T-helper 2 cell treated with Interferon-gamma antibody and Interleukin-4, amounts not matched to agents 5 μg/mL and 100 μg/mL, for 36 hours (primary cell): Measurements from ENCODE around the gene PTPRM.
"Not testable (repeated sequence)": the region's sequence is repeated elsewhere in the genome, so short reads cannot be mapped to it uniquely, and the experiment has no call there.

Source experiments
- DNase-seq: peaks from one replicate; pipeline ENCODE4 v3.0.0; 2021; ENCODE audit warnings: low spot score
- H3K27ac Mint-ChIP-seq: one replicate; pipeline ENCODE4 v1.8.0; 2021; ENCODE audit warnings: mild to moderate bottlenecking, mixed read lengths
- H3K27me3 Mint-ChIP-seq: one replicate; pipeline ENCODE4 v1.8.0; 2021; ENCODE audit warnings: low read depth, mixed read lengths
- H3K36me3 Mint-ChIP-seq: one replicate; pipeline ENCODE4 v1.8.0; 2021; ENCODE audit warnings: low read depth, mixed read lengths
- H3K4me1 Mint-ChIP-seq: one replicate; pipeline ENCODE4 v1.8.0; 2021; ENCODE audit warnings: low read depth, mixed read lengths
- H3K4me3 Mint-ChIP-seq: one replicate; pipeline ENCODE4 v1.8.0; 2022; ENCODE audit warnings: mild to moderate bottlenecking, moderate library complexity, mixed read lengths
- H3K9me3 Mint-ChIP-seq: one replicate; pipeline ENCODE4 v1.8.0; 2021; ENCODE audit warnings: mixed read lengths

PTPRM gene

GRCh38 chr18:8063152-8063551 lies 496.0 kb downstream of the PTPRM start:
- not testable (repeated sequence) for H3K4me3 Mint-ChIP-seq, H3K4me1 Mint-ChIP-seq, H3K27ac Mint-ChIP-seq, H3K36me3 Mint-ChIP-seq, H3K9me3 Mint-ChIP-seq, DNase-seq, H3K27me3 Mint-ChIP-seq

GRCh38 chr18:8063733-8064132 lies 496.6 kb downstream of the PTPRM start:
- no peaks in the 10 kb centered on the region for H3K4me1 Mint-ChIP-seq

GRCh38 chr18:8065284-8065683 lies 498.2 kb downstream of the PTPRM start:
- no peak for DNase-seq
- Mint-ChIP-seq H3K9me3 (peaks cover 5% of the 10 kb centered on the region), H3K36me3 (no peaks in the 10 kb centered on the region), H3K4me1 (no peaks in the 10 kb centered on the region), H3K27me3 (no peaks in the 10 kb centered on the region), H3K27ac (no peak overlapping the region), H3K4me3 (no peak overlapping the region)

More at GRCh38 chr18:8063733-8064132, 496.6 kb downstream of the PTPRM start:
- no peaks in the 10 kb centered on the region for H3K9me3 Mint-ChIP-seq
- DNase-seq = no peak
- no peaks in the 10 kb centered on the region for H3K36me3 Mint-ChIP-seq
- H3K27ac Mint-ChIP-seq = no peak overlapping the region
- no peaks in the 10 kb centered on the region for H3K27me3 Mint-ChIP-seq
- no peak overlapping the region for H3K4me3 Mint-ChIP-seq

- Mint-ChIP-seq H3K27me3 (no peaks in the 10 kb centered on the region), H3K27ac (no peak overlapping the region), H3K4me1 (no peaks in the 10 kb centered on the region), H3K36me3 (no peaks in the 10 kb centered on the region), H3K4me3 (no peak overlapping the region), H3K9me3 (peaks cover 5% of the 10 kb centered on the region)
- DNase-seq = no peak
Observed at GRCh38 chr18:8065773-8066172, 498.7 kb downstream of the PTPRM start.

- DNase-seq = no peak
- Mint-ChIP-seq H3K27me3 (no peaks in the 10 kb centered on the region), H3K4me3 (no peak overlapping the region), H3K9me3 (peaks cover 5% of the 10 kb centered on the region), H3K4me1 (no peaks in the 10 kb centered on the region), H3K36me3 (no peaks in the 10 kb centered on the region), H3K27ac (no peak overlapping the region)
Observed at GRCh38 chr18:8069708-8070107, 502.6 kb downstream of the PTPRM start.

GRCh38 chr18:8073167-8073566 lies 506.1 kb downstream of the PTPRM start:
- DNase-seq = no peak
- Mint-ChIP-seq H3K4me1 (no peaks in the 10 kb centered on the region), H3K27me3 (no peaks in the 10 kb centered on the region), H3K4me3 (no peak overlapping the region), H3K27ac (no peak overlapping the region), H3K9me3 (peaks cover 5% of the 10 kb centered on the region), H3K36me3 (no peaks in the 10 kb centered on the region)

GRCh38 chr18:8080092-8080491 lies 513.0 kb downstream of the PTPRM start:
- Mint-ChIP-seq H3K4me1 (no peaks in the 10 kb centered on the region), H3K27me3 (no peaks in the 10 kb centered on the region), H3K36me3 (no peaks in the 10 kb centered on the region), H3K9me3 (no peaks in the 10 kb centered on the region), H3K4me3 (no peak overlapping the region), H3K27ac (no peak overlapping the region)
- no peak for DNase-seq

- Mint-ChIP-seq H3K9me3 (no peaks in the 10 kb centered on the region), H3K36me3 (no peaks in the 10 kb centered on the region), H3K4me3 (no peak overlapping the region), H3K27me3 (no peaks in the 10 kb centered on the region), H3K27ac (no peak overlapping the region), H3K4me1 (no peaks in the 10 kb centered on the region)
- no peak for DNase-seq
Observed at GRCh38 chr18:8081267-8081666, 514.2 kb downstream of the PTPRM start.

- H3K9me3 Mint-ChIP-seq = no peaks in the 10 kb centered on the region
- no peak for DNase-seq
- H3K4me1 Mint-ChIP-seq = no peaks in the 10 kb centered on the region
- no peaks in the 10 kb centered on the region for H3K27me3 Mint-ChIP-seq
- no peaks in the 10 kb centered on the region for H3K36me3 Mint-ChIP-seq
- H3K4me3 Mint-ChIP-seq = no peak overlapping the region
- no peak overlapping the region for H3K27ac Mint-ChIP-seq
Observed at GRCh38 chr18:8081872-8082553, 514.9 kb downstream of the PTPRM start.

- no peak for DNase-seq
- Mint-ChIP-seq H3K27ac (no peak overlapping the region), H3K9me3 (no peaks in the 10 kb centered on the region), H3K4me3 (no peak overlapping the region), H3K27me3 (no peaks in the 10 kb centered on the region), H3K4me1 (no peaks in the 10 kb centered on the region), H3K36me3 (no peaks in the 10 kb centered on the region)
Observed at GRCh38 chr18:8084160-8084559, 517.0 kb downstream of the PTPRM start.

- Mint-ChIP-seq H3K27ac (no peak overlapping the region), H3K4me1 (no peaks in the 10 kb centered on the region), H3K27me3 (no peaks in the 10 kb centered on the region), H3K36me3 (no peaks in the 10 kb centered on the region), H3K9me3 (no peaks in the 10 kb centered on the region), H3K4me3 (no peak overlapping the region)
- no peak for DNase-seq
Observed at GRCh38 chr18:8088626-8089025, 521.5 kb downstream of the PTPRM start.

GRCh38 chr18:8091035-8091434 lies 523.9 kb downstream of the PTPRM start:
- H3K9me3 Mint-ChIP-seq = no peaks in the 10 kb centered on the region
- H3K27ac Mint-ChIP-seq = no peak overlapping the region
- H3K4me1 Mint-ChIP-seq = no peaks in the 10 kb centered on the region
- H3K4me3 Mint-ChIP-seq = no peak overlapping the region
- H3K36me3 Mint-ChIP-seq = no peaks in the 10 kb centered on the region
- H3K27me3 Mint-ChIP-seq = no peaks in the 10 kb centered on the region
- DNase-seq = no peak

- DNase-seq = no peak
- no peak overlapping the region for H3K4me3 Mint-ChIP-seq
- no peaks in the 10 kb centered on the region for H3K36me3 Mint-ChIP-seq
- H3K27ac Mint-ChIP-seq = no peak overlapping the region
- no peaks in the 10 kb centered on the region for H3K9me3 Mint-ChIP-seq
- H3K4me1 Mint-ChIP-seq = no peaks in the 10 kb centered on the region
- H3K27me3 Mint-ChIP-seq = no peaks in the 10 kb centered on the region
Observed at GRCh38 chr18:8095947-8096570, 528.9 kb downstream of the PTPRM start.

- no peaks in the 10 kb centered on the region for H3K9me3 Mint-ChIP-seq
- H3K27ac Mint-ChIP-seq = no peak overlapping the region
- H3K36me3 Mint-ChIP-seq = no peaks in the 10 kb centered on the region
- no peak for DNase-seq
- H3K27me3 Mint-ChIP-seq = no peaks in the 10 kb centered on the region
- no peaks in the 10 kb centered on the region for H3K4me1 Mint-ChIP-seq
- H3K4me3 Mint-ChIP-seq = no peak overlapping the region
Observed at GRCh38 chr18:8097399-8097798, 530.3 kb downstream of the PTPRM start.

- no peak for DNase-seq
- Mint-ChIP-seq H3K27ac (no peak overlapping the region), H3K9me3 (no peaks in the 10 kb centered on the region), H3K4me1 (no peaks in the 10 kb centered on the region), H3K4me3 (no peak overlapping the region), H3K27me3 (no peaks in the 10 kb centered on the region), H3K36me3 (no peaks in the 10 kb centered on the region)
Observed at GRCh38 chr18:8097927-8098326, 530.8 kb downstream of the PTPRM start.
